Measurements from ENCODE around the gene AOX1.
"Not testable (repeated sequence)": the region's sequence is repeated elsewhere in the genome, so short reads cannot be mapped to it uniquely, and the experiment has no call there.

AOX1 gene

DNA sequence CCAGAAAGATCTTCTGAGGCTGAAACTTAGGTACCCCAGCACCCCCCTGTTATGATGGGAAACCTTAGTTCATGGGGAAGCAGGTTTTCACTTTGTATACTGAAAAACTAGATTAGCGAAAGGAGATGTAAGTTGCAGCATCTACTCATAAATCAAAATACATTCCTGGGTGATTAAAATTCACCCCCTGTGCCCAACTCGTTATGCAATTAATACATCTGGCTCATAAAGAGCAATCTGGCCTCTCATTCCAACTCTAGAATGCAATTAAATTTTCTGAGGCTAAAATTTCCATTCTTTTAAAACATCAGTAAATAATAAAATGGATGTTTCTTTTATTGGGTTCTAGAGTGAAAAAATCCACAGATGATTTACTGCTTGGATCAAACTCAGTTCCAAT lies 115.0 kb downstream of the AOX1 start:
- DNase-seq, result no peak

DNA sequence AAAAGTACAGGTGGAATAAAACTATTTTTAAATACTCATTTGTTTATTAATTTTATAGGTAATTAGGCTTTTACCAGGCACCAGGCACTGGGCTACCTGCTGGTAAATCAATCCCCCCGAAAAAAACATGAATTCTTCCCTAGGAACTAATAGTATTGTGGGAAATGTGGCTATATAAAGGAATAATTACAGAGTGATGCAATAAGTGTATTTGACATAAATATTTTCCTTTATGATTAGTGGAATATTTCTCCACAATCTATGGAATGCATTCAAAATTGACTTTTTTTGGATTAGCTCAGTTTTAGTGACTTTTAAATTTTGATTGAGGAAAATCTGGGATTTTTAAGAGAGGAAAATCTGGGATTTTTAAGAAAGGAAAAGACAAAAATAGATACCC lies 116.2 kb downstream of the AOX1 start:
- DNase-seq, result no peak

DNA sequence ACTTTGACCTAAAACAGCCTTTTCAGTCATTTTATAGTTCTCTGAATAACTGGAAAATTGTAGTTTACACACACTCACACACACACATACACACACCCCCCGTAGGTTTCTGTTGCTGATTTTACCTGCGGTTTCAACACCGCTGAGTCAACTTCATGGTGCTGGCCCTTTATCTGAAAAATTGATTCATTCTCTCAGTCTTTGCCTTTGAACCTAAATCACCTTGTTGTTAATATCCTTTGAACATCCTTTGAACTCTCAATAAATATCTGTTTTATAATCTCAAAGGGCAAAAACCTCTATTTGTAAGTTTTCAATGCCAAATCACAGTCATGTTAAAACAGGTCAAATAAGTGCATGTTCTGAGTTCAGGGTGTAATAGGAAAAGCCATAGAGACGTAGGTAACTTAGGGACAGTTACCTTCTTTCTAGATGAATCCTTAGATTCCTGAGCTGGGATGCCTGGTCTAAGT lies 116.9 kb downstream of the AOX1 start:
- no peak for DNase-seq

DNA sequence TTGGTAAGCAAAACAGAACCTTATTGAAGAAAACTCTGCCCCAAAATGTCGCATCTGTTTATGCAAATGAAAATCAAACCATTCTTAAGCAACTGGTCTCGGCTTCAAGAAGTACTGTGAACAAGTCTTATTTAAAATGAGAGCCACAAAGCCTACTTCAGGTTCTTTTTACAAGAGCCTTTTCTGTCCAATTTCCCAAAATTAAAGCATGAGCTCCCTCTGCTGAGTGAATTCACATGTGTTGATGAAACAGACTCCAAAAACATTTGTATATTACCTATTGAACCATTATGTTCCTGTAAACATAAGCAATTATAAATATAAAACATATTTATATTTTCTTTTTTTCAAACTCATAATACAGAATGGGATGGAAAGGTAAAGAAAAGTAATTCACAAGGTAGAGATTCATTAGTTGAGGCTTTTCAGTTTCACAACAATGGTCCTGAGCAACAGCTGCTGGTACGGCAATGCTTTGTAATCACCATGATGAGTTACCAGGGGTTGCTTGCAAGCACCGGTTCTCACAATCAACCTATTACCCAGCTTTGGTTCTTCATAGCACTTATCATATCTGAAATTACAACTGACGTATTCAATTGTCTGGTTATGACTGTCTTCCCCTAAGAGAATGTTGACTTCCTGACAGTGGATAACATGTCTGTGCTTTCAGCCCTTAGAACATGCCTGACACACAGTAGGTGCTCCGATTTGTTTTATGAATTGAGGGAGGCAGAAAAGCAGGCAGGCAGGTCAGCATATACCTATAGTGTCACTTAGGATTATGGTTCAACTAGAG lies 117.5 kb downstream of the AOX1 start:
- peak in 8 of 51 donors; percentile 4 to 67 (median 25) for DNase-seq

DNA sequence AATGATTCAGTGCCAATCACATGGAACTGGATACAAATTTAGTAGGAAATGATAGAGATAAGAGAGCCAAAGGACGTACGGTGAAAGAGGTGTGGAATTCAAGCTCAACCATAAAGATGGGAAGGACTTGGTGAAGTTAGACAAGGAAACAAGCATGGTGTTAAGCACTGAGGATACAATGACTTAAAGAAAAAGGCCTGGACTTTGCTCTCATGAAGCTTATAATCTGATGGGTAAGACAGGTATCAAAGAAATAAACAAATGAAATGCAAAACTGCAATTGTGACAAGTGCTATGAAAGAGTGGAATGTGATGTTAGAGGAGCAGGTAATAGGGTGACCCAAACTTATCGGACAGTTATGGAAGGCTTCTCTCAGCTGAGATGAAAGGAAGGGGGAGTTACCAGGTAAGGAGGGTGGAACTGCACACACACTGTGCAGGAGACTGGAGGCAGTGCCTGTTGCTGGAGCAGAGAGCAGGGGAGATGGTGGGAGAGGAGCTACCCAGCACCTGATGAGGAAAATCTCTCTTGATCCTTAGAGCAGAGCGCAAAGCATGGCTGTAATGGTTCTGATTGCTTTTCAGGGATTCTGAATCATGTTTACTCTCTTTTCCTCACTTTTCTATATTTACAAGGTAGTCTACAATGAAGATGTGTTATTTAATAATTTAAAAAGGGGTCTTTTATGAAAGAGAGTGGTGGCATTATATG lies 118.3 kb downstream of the AOX1 start:
- no peak for DNase-seq

DNA sequence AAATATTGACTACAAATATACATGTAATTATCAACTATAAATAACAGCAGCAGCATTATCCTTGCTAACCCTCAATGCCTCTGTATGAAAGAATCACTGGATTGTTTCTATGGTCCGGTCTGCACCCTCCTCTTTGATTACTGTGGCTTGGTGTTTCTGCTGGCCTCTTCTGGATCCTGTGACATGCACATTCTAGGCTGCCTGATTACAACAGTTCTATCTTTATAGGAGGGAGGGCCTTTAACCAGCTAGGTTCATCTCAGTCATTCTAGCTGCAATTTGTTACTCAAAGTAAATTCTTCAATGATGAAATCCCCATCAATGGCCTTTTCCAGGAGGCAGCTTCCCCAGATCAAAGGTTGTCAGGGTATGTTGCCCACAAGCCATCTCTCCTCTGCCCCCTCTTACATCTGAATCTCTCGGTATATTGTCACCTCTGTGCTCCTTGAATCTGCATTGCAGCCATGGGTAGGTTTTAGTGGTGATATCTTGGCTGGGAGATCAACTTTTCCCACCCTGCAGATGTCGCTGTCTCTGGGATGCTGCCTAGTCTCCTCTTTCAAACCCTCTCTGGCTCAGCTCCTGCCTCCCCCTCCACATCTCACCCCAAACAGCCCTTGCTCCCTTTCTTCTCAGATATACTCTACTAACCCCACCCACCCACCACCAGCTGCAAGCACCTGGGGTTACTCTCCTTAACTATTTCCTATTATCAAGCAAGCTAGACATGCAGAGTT lies 119.7 kb downstream of the AOX1 start:
- DNase-seq, result peak in 16 of 51 donors; percentile 3 to 56 (median 18)

DNA sequence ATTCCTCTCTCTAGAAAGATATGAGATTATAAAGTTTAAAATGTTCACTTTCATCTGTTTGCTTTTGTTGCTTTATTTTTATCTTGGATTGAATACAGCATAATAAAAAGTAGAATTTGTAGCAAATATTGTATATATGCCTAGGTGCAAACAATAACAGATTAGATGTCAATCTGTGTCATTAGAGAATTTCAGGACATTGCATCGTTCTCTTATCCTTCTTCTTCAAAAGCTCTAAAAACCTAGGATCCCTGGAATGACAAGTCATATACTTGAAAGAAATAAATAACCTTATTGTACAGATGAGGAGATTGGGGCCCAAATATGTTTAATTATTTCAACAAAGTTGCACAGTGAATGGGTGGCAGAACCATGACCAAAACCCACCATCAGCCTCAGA lies 123.1 kb downstream of the AOX1 start:
- no peak for DNase-seq

DNA sequence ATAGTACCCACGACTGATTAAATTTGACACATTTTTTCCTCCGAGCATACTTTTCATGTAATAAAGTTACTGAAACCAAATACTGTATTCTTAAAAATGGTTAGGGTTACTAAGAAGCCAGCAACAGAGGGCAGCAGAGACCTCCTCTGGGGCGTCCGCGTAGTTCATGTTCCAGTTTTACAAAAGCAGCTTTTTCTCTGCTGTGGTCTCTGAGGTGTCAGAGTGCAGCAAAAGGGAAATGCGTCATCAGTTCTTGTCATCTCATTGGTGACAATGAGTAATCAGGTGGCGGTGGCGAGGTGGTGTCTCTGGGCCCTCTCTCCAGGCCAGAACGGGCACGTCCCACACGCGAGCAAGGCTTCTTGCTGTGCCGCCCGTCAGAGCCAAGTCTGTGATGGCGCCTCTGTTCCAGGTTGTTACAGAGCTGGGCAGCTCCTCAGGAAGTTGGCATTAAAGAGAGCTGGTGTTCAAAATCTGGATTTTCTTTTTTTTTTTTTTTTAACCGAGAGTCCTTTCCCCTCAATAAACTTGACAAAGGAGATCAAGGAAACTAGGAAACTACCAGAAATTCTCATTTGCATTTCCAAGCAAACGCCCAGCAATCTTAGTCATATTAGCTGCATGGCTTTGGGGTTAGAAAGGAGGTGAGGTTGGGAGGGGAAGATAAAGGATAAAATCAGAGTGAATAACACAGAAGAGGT lies 127.3 kb downstream of the AOX1 start:
- peak; percentile 13 to 92 (median 76) for DNase-seq

DNA sequence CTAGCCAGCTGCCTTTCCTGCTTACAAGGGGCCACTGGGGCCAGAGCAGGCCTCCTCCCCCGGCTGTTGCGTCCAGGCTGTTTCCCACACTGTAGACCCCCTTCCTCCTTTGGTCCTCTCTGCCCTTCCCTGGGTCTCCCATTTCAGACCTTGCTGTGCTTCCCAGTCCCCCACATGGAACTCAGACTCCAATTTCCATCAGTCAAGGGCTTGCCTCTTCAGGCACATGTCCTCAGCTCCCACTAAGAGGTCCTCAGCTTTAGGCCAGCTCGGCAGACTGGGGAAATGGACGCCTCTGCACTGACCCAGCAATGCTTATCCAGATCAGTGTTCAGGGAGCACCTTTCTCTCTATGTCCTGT lies 127.9 kb downstream of the AOX1 start:
- DNase-seq, result peak in 3 of 51 donors; percentile 3 to 11 (median 11)

DNA sequence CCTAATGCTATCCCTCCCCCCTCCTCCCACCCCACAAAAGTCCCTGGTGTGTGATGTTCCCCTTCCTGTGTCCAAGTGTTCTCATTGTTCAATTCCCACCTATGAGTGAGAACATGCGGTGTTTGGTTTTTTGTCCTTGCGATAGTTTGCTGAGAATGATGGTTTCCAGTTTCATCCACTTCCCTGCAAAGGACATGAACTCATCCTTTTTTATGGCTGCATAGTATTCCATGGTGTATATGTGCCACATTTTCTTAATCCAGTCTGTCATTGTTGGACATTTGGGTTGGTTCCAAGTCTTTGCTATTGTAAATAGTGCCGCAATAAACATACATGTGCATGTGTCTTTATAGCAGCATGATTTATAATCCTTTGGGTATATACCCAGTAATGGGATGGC lies 129.2 kb downstream of the AOX1 start:
- DNase-seq, result not testable (repeated sequence)

DNA sequence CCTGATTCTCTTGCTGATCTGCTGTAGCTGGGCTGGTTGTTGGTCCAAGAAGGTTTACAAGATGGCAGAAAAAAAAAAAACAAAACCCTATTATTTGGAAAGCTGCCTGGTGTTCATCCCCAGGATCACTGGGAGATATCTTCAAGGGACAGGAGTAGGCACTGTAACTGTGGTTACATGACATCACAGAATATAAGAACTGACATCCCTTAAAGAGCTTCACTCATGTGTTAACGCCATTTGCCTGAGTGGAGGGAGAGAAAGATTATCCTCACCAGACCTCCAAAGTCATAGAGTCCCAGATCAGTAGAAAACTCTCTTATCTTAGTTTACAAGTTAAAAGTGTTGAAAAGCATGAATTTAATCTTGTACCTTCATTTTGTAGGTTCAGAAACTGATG lies 130.6 kb downstream of the AOX1 start:
- DNase-seq, result no peak

All from hypothalamus (tissue), 51 donors.